Inflammatory macrophage treated with lipopolysaccharide for 1 hour (primary cell): ENCODE data around the gene RAB7A.
"Not testable (repeated sequence)": the region's sequence is repeated elsewhere in the genome, so short reads cannot be mapped to it uniquely, and the experiment has no call there.

Source experiments
- DNase-seq, 2 donors: peaks; one replicate each; pipeline ENCODE4 v3.0.0-alpha.2; 2020 to 2022

RAB7A gene

DNA sequence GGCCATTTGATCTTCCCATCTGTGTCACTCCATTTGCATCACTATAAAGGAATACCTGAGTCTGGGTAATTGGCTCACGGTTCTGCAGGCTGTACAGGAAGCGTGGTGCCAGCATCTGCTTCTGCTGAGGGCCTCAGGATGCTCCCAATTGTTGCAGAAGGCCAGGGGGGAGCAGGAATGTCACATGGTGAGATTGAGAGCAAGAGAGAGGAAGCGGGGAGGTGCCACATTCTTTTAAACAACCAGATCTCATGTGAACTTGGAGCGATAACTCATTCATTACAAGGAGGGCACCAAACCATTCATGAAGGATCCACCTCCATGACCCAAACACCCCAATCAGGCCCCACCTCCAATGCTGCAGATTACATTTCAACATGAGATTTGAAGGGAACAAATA is 13.1 kb upstream of the RAB7A start:
- DNase-seq = no peak

DNA sequence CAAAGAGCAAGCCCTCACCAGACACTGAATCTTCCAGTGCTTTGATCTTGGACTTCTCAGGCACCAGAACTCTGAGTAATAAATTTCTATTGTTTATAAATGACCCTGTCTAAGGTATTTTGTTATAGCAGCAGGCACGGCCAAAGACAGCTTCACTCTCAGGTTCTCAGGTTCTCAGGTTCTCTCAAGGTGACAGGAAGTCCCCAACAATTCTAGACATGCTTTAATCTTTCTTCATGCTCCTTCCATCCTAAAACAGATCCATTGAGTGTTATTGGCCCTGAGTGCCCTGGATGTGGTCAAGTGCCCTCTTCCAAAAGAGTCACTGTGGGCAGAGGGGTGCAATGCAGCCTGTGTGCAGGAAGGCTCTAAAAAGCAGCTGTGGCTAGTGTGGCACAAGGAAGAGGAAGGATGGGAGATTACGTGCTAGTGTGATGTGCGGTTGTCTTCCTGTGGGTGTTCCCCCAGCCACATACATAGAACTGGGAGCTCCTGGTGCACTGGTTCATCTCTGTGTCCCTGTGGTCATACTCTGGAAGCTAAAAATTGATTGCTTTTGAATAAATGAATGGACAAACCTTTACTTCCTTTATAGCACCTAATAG is 11.0 kb upstream of the RAB7A start:
- DNase-seq = peak; percentile 70 to 71

DNA sequence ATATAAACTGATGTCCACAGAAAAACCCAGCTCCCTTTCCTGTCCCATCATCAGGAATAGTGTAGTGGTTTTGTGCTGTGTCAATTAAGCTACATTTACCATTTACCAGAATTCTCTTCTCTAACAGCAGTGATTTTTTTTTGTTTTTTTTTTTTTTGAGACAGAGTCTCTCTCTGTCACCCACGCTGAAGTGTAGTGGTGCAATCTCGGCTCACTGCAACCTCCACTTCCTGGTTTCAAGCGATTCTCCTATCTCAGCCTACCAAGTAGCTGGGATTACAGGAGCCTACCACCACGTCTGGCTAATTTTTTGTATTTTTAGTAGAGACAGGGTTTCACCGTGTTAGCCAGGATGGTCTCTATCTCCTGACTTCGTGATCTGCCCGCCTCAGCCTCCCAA is 7.1 kb upstream of the RAB7A start:
- DNase-seq = peak; percentile 84 to 85

DNA sequence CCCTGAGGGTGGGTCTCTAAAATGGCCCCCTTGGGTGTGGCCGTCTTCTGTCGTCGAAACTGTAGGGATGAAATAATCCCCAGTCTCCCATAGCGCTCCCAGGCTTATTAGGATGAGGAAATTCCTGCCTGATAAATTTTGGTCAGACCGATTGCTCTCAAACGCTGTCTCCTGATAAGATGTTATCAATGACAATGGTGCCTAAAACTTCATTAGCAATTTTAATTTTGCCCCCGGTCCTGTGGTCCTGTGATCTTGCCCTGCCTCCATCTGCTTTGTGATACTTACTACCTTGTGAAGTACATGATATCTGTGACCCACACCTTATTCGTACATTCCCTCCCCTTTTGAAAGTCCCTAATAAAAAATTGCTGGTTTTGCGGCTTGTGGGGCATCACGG is 5.1 kb upstream of the RAB7A start:
- no peak for DNase-seq

DNA sequence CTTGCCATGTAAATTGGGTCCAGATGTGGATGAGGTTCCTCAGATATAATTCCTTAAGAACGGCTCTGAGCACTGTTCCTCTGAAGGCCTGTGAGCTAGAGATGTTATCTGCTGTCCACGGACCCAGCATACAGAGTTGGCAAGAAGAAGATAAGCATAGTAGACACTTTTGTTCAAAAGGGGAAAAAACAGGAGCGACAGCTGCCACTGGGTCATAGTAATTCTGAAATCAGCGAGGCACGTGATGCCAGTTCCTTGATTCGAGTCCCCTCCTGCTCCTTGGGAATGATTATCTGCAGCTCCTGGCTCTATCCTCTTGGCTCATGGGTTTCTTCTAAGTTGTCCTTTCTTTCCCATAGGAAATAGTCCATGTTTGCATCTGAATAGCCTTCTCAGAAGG is 2.5 kb upstream of the RAB7A start:
- DNase-seq = no peak

DNA sequence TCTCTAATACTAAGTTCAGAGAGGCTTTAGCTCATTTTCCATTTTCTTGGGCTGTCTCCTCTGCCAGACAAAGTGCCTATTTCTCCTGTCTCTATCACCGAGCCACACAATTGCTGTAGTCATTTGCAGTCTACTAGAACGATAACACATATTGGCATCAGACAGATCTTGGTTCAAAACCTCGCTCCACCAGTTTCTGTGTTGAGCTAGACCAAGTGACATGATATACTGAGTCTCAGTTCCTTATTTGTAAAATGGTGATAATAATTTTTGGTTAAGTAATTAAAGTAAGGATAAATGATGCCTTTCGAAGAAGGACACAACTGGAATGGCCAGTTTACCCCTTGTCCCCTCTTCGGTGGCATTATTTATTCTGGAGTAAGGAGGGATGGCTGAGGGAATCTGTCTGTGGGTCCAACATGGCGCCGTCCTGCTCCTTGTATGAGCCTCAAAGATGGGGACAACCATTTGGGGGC is 398 bp upstream of the RAB7A start:
- no peak for DNase-seq

DNA sequence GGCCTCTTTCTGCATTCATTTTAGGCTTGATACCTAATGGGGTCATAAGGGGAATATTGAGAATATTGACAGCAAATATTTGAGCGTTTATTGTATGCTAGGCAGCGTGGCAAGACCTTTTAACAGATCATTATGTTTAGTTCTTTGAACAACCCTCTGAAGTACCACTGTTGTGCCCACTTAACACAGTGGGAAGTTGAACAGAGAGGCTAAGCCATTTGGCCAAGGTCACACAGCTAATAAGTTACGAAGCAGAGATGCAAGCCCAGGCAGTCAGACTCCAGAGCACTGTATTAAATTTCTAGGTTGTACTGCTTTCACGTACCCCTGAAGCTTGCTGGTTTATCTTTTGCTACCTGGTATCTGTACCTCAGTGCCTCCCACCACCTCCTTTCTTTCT is 1.1 kb downstream of the RAB7A start:
- no peak for DNase-seq

DNA sequence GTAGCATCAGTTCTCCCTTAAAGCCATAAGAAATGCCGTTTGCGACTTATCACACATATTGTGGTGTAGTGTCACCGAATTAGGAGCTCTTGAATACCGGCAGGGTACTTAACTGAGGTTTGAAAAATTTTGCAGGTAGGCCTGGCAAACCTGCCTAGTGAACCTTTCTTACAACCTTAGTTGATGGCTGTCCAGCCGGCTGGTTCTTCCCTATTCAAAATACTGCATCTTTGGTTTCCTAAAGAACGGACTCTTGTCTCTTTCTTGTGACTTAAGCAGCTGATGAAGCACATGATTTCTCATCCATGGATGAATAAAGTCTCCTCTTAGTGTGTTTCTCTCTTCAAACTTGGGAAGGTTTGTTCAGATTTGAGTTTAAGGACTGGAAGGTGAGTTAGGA is 1.5 kb downstream of the RAB7A start:
- no peak for DNase-seq

DNA sequence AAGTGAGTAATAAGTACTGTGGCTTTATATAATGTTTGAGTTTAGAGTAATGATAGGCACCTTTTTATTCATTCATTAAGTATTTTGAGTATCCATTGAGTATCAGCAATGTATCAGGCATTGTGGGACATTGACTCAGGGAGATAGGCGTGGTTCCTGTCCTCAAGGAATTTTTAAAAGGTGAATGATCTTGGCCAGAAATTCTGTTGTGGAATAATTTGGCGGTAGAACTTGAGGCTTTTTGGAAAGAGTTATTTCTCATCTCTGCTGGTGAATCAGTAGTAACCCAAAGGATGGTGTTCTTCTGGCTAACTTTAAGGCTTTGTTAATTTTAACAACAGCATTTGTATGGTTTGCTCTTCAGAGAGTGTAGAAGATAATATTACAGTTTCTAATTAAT is 2.0 kb downstream of the RAB7A start:
- no peak for DNase-seq

DNA sequence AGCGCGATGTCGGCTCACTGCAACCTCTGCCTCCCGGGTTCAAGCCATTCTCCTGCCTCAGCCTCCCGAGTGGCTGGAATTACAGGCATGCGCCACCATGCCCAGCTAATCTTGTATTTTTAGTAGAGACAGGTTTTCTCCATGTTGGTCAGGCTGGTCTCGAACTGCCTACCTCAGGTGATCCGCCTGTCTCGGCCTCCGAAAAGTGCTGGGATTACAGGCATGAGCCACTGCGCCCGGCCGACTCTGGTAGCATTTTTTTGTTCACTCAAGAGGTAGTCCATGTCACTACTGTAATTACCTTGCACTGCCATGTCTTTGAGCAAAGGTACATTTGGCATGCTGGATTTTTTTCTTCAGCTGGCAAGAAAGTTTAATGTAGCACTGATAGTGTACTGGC is 2.5 kb downstream of the RAB7A start:
- DNase-seq = not testable (repeated sequence)

DNA sequence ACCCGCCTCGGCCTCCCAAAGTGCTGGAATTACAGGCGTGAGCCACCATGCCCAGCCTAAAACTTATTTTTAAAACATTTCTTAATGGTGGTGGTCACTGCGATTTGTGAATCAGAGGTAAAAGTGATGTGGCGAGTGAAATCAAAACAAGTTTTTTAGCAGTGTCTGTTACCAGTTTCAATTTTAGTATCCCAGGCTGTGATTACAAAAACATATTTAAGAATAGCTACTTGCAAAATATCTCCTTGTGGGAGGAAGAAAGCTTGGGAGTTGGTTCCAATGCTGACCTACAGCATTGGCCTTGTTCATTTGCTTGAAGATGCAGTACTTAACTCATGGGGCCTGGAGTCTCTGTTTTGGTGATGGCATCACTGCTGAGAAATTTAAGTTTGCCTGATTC is 4.5 kb downstream of the RAB7A start:
- DNase-seq = peak; percentile 25 to 60

DNA sequence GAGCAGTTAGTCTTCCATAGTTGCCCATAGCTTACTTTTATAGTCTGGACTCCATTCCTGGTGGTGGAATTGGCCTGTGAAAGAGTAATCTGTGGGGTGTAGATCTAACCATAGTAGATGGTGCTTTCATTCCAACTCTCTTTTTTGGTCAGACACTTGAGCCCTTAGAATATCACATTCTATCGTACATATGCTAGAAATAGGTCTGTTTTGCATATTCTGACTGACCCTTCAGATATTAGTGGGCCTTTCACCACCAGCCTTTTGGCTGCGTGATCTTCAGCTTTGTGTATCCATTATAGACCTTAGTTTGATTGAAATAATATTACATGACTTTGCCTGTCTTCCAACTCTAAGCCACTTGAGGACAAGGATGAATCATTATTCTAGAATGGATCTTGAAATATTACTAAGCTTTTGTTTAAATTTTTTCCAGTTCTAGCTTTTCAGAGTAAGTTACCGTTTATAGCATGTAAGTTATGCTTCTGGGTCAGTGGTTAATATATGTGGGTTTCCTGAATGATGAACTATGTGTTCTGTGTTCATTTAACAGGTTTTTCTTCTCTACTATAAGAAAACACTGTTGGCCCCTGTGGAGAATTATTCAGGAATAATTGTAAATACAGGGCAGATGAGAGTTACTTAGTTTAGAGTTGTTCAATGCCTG is 8.7 kb downstream of the RAB7A start:
- no peak for DNase-seq

DNA sequence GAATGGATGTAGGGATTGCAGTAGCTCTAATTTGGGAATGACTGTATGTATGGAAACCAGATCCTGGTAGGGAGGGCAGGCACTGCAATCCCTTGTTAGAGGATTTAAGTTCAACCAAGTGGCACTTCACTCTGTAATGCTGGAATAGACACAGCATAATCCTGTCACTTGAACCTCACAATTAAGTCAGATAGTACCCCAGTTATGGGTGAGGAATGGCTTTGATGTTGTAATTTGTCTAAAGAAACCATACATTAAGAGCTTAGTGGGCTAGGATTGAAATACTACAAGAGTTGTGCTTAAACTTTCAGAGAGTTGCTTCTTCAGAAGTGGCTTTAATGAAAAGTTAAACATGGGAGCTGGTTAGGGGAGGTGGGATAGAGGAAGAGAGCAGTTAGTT is 9.3 kb downstream of the RAB7A start:
- DNase-seq = no peak

DNA sequence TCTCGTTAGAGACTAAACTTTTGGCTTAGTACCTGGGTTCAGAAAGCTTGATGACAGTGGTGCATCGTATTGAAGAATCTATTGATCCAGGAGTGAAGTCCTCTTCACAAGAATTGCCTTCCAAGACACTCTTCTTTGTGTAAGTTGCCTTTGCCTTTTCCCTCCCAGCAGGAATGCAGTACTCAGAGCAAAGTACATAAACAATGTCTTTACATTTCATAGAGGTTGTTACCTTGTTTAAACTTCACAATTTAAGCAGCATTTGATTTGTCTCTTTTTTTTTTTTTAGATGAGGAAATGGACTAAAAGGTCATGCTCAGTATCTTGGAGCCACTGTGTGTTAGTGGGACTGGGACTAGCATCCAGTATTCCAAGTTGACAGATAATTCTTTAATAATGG is 9.9 kb downstream of the RAB7A start:
- DNase-seq = no peak

DNA sequence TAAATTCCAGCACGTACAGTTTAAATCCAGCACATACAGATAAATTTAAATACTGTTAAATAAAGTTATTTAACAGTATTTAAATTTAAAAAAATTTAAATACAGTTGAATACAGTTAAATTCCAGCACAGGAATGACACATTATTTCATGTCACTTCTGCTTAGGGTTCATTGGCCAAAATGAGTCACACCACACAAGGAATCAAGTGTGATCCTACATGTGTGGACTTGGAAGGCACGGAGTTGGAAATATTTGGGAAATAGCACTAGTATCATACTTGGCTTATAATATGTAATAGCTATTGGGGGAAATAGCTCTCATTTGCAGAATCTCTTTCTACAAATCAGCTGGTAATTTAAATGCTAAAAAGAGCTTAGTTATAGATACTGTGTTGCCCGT is 10.6 kb downstream of the RAB7A start:
- no peak for DNase-seq

DNA sequence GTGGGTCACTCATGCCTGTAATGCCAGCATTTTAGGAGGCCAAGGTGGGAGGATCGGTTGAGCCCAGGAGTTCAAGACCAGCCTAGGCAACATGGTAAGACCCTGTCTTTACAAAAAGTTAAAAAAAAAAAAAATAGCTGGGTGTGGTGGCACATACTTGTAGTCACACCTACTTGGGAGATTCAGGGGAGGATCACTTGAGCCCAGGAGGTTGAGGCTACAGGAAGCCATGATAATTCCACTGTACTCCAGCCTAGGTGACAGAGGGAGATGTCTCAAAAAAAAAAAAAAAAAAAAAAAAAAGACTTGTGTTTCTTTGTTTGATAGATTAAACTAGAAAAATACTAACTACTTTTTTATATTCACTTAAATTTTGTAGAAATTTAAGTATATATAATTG is 14.6 kb downstream of the RAB7A start:
- DNase-seq = no peak

DNA sequence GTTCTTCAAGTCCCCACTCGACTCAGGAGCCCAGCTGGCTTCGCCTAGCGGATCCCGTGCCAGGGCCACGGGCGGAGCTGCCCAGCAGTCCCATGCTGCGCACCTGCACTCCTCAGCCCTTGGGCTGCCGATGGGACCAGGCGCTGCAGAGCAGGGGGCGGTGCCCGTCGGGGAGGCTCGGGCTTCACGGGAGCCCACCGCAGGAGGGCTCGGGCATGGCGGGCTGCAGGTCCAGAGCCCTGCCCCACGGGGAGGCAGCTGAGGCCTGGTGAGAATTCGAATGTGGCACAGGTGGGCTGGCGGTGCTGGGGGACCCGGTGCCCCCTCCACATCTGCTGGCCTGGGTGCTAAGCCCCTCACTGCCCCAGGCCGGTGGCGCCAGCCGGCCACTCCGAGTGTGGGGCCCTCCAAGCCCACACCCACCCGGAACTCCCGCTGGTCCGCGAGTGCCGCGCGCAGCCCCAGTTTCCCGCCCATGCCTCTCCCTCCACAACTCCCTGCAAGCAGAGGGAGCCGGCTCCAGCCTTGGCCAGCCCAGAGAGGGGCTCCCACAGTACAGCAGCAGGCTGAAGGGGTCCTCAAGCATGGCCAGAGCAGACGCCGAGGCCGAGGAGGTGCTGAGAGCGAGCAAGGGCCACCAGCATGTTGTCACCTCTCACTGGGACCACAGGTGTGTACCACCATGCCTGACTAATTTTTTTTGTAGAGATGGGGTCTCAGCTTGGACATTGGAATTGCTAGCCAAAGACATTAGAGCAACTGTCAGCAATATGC is 17.0 kb downstream of the RAB7A start:
- no peak for DNase-seq

DNA sequence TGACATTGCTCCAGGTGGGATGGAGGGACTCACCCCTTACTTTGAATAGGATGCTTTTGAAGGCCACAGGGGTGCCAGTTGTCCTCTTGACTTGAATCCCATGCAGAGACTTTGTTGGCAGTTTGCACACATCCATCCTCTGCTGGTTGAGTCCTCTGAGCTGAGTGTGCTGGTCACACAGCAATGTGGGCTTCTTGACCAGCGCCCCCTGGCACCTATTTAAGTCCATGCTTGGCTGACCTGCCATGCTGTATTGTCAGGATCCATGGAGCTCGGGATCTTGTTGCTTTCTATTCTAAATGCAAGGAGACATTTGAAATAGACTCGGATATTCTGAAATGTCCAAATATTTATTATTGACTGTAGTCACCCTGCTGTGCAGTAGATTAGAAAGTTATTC is 19.8 kb downstream of the RAB7A start:
- DNase-seq = no peak

DNA sequence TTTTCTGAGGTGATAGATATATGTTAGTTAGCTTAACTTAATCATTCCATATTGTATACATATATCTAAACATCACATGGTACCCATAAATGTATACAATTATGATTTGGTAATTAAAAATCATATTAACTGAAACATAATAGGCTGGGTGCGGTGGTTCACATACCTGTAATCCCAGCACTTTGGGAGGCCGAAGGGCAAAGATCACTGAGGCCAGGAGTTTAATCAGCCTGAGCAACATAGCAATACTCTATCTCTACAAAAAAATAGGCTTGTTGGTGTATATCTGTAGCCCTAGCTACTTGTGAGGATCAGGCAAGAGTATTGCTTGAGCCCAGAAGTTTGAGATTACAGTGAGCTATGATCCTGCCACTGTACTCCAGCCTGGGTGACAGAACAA is 20.9 kb downstream of the RAB7A start:
- DNase-seq = no peak

DNA sequence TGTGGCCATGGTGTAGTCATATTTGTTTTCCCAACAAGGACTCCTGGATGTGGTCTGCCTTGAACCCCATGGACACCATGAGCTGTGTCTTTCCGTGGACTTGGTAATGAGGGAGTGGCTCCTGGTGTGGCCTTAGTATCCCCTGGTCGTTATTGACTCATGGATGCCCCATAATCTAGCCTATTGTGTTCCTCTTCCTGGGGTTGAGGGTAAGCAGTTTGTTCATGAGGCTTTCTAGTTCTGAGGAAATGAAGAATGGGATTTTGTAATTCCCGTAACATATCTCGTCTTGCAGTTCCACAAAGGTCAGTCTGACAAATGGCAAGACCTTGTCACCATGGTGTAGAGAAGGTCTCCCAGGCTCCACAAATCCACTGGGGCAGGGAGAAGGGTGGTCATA is 22.6 kb downstream of the RAB7A start:
- peak; percentile 59 to 66 for DNase-seq

DNA sequence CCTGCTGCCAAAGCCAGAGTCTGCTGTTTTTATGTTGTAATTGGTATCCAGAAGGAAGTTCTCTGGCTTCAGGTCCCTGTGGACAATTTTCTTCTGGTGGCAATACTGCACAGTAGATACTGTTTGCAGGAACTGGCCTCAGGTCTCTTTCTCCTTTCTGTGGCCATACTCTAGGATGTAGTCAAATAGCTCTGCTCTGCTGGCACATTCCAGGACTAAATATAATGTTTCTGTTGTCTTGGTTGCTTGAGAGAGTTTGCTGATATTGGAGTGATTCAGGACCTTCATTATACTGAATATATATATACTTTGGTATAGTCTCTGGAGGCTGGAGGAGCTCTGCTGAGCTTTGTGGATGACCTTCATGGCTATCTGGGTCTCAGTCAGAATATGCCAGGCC is 23.1 kb downstream of the RAB7A start:
- no peak for DNase-seq

DNA sequence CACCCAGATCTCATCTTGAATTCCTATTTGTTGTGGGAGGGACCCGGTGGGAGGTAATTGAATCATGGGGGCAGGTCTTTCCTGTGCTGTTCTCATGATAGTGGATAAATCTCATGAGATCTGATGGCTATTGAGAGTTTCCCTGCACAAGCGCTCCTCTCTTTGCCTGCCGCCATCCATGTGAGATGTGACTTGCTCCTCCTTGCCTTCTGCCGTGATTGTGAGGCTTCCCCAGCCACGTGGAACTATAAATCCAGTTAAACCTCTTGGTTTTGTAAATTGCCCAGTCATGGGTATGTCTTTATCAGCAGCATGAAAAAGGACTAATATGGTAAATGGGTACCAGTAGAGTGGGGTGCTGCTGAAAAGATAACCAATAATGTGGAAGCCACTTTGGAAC is 23.6 kb downstream of the RAB7A start:
- DNase-seq = not testable (repeated sequence)

DNA sequence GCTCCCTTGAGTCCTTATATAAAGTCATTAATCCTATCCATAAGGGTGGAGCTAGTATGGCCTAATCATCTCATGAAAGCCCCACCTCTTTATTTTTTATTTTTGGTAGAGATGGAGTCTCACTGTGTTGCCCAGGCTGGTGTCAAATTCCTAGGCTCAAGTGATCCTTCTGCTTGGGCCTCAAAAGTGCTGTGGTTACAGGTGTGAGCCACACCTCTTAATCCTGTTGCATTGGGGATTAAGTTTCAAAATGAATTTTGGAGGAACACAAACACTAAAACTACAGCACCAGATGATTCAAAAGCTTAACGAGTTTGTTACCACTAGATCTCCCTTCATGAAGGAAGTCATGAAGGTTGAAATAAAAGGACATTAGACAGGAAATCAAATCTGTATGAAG is 27.7 kb downstream of the RAB7A start:
- no peak for DNase-seq

DNA sequence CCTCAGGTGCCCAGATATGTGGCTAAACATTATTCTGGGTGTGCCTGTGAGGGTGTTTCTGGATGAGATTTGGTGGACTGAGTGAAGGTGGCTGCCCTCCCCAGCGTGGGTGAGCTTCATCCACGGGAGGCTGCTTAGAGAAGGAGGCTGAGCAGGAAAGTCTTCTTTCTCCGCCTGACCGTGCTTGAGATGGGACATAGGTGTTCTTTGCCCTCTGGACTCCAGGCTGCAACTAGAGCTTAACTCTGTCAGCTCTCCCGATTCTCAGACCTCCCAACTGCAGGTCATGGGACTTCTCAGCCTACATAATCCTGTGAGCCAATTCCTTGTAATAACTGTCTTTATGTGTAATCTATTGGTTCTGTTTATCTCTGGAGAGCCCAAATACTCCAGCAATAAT is 34.1 kb downstream of the RAB7A start:
- peak in 1 of 2 donors; percentile 27 for DNase-seq
